Activated CD8-positive, alpha-beta memory T cell treated with anti-CD3 and anti-CD28 coated beads for 24 hours (primary cell): ENCODE results near the gene DTNA.

Experiments
- DNase-seq: peaks from one replicate; pipeline ENCODE4 v3.0.0-alpha.2; 2020

DTNA gene

GRCh38 chr18:34809451-34810072, 99.5 kb downstream of the DTNA start:
- DNase-seq, result no peak

- DNase-seq, result no peak
Measured at GRCh38 chr18:34816183-34816582, 106.1 kb downstream of the DTNA start.

- DNase-seq, result no peak
Measured at GRCh38 chr18:34817636-34818035, 107.5 kb downstream of the DTNA start.

GRCh38 chr18:34818064-34818463, 108.0 kb downstream of the DTNA start:
- no peak for DNase-seq

- no peak for DNase-seq
Measured at GRCh38 chr18:34820360-34821065, 110.4 kb downstream of the DTNA start.

GRCh38 chr18:34821669-34822210, 111.6 kb downstream of the DTNA start:
- DNase-seq, result no peak

GRCh38 chr18:34828093-34828492, 118.0 kb downstream of the DTNA start:
- no peak for DNase-seq

- DNase-seq, result no peak
Measured at GRCh38 chr18:34834897-34835296, 124.8 kb downstream of the DTNA start.

GRCh38 chr18:34835466-34835865, 125.4 kb downstream of the DTNA start:
- DNase-seq, result no peak

GRCh38 chr18:34837769-34838272, 127.7 kb downstream of the DTNA start:
- no peak for DNase-seq

GRCh38 chr18:34838669-34839068, 128.6 kb downstream of the DTNA start:
- DNase-seq, result no peak

- DNase-seq, result no peak
Measured at GRCh38 chr18:34840256-34840826, 130.2 kb downstream of the DTNA start.

- no peak for DNase-seq
Measured at GRCh38 chr18:34841891-34842290, 131.8 kb downstream of the DTNA start.

- DNase-seq, result no peak
Measured at GRCh38 chr18:34844072-34844471, 134.0 kb downstream of the DTNA start.

GRCh38 chr18:34844732-34845459, 134.8 kb downstream of the DTNA start:
- no peak for DNase-seq

GRCh38 chr18:34847408-34847807, 137.3 kb downstream of the DTNA start:
- no peak for DNase-seq

- no peak for DNase-seq
Measured at GRCh38 chr18:34848156-34848555, 138.1 kb downstream of the DTNA start.

- DNase-seq, result no peak
Measured at GRCh38 chr18:34848695-34849094, 138.6 kb downstream of the DTNA start.

- no peak for DNase-seq
Measured at GRCh38 chr18:34857320-34857719, 147.2 kb downstream of the DTNA start.

- no peak for DNase-seq
Measured at GRCh38 chr18:34858188-34858587, 148.1 kb downstream of the DTNA start.

GRCh38 chr18:34859496-34859895, 149.4 kb downstream of the DTNA start:
- DNase-seq, result no peak

GRCh38 chr18:34862561-34862960, 152.5 kb downstream of the DTNA start:
- DNase-seq, result no peak

- no peak for DNase-seq
Measured at GRCh38 chr18:34863702-34864101, 153.6 kb downstream of the DTNA start.
